Measurements from ENCODE around the gene PPIH.
A peak's percentile ranks its signal among the peaks of the same experiment; 100 is the strongest.
"Not testable (repeated sequence)": the region's sequence is repeated elsewhere in the genome, so short reads cannot be mapped to it uniquely, and the experiment has no call there.

Gene PPIH

DNA sequence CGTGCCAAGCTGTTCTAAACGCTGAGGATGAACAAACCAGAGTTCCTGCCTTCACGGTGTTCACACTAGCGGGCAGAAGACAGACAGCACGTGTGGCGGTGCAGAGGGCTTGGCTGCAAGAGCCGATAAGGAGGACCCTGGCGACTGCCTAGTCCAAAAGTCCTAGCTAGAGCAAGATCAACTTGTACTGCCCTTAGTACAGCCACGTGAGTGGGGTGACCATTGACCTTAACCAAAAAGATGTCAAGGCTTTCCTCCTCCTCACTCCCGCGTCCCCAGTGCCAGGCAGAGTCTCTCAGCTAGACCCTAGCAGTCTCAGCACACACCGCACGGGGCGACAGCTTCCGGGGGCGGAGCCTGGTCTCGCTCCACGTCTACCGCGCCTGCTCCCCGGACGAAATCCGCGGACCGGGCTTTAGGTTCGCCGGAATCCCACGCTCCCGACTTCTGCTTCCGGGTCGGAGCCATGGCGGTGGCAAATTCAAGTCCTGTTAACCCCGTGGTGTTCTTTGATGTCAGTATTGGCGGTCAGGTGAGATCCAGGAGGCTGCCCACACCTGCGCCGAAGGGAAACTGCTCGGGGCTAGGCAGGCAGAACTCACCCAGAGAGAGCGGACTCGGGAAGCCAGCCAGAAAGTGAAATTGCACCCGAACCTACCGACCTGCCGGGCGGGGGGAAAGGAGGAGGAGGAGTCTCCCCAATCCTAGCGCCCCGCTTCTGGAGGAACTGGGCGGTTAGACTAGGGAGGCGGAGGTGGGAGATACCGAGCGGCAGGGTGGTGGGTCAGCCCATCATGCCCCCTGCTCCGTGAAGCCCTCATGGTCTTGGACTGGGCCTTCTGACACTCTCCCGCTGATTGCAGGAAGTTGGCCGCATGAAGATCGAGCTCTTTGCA is at the start of gene PPIH:
PPIH (plus strand) TSS at position 443 of the 896 bp plus-strand sequence; CDS start at position 467, 24 bp downstream.
- TF ChIP-seq GATA1 (IDR thresholded peaks at IDR 0.05; ENCODE audit: low read depth, low read length) (no peak), POLR2A (IDR thresholded peaks at IDR 0.05; ENCODE audit: low read length) (peak; percentile 89)
- DNase-seq: peak; percentile 93 to 94

DNA sequence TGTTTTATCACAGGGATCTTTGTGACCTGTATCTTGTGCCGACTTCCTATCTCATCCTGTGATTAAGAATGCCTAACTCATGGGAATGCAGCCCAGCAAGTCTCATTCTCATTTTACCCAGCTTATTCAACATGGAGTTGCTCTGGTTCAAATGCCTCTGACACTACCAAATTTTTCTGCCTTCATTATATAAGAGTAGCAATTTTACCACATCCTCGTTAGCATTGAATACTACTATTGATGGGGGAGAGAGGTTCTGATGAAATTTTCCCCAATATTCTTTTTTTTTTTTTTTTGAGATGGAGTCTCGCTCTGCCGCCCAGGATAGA is 44.5 kb upstream of the PPIH start:
- TF ChIP-seq POLR2A (IDR thresholded peaks at IDR 0.05; ENCODE audit: low read length) (no peak), GATA1 (IDR thresholded peaks at IDR 0.05; ENCODE audit: low read depth, low read length) (no peak)
- DNase-seq: no peak

DNA sequence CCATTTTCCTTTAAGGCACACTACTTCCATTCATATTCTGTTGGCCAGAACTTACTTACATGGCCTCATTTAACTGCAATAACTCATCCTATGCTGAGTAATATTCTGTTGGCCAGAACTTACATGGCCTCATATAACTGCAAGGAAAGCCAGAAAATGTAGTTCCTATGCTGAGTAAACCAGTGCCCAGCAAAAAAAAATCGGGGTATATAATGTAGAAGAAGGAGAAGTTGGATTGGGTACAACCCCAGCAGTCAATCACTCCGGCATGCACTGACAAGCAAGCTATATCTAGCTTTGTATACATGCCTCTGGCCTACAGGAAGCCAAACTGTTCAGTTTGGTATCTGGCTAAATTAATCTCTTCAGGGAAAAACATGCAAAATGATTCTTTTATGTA is 39.4 kb upstream of the PPIH start:
- TF ChIP-seq POLR2A (IDR thresholded peaks at IDR 0.05; ENCODE audit: low read length) (no peak), GATA1 (IDR thresholded peaks at IDR 0.05; ENCODE audit: low read depth, low read length) (no peak)

DNA sequence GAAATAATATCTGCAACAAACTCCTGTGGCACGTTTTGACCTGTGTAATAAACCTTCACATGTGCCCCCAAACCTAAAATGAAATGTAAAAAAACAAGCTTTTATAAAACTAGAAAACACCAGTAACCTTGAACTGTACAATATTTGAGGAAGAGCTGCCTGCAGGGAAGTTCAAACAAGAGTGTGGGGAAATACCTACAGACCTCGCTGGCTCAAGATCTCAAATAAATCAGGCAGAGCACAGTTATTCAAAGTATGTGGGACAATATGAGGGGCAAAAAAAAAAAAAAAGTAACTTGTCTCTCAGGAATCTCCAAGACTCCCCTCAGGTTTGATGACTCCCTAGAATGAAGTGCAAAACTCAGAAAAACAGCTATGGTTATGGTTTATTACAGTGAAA is 37.9 kb upstream of the PPIH start:
- TF ChIP-seq GATA1 (IDR thresholded peaks at IDR 0.05; ENCODE audit: low read depth, low read length) (no peak), POLR2A (IDR thresholded peaks at IDR 0.05; ENCODE audit: low read length) (no peak)
- no peak for DNase-seq

More for the DNA sequence above, 39.4 kb upstream of the PPIH start:
- no peak for DNase-seq

DNA sequence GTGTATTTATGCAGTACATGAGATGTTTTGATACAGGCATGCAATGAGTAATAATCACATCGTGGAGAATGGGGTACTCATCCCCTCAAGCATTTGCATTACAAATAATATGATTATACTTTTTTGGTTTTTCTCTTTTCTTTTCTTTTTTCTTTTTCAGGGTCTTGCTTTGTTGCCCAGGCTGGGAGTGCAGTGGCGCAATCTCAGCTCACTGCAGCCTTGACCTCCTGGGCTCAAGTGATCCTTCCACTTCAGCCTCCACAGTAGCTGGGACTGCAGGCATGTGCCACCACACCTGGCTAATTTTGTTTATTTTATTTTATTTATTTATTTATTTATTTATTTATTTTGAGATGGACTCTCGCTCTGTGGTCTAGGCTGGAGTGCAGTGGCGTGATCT is 37.0 kb upstream of the PPIH start:
- DNase-seq: not testable (repeated sequence)

DNA sequence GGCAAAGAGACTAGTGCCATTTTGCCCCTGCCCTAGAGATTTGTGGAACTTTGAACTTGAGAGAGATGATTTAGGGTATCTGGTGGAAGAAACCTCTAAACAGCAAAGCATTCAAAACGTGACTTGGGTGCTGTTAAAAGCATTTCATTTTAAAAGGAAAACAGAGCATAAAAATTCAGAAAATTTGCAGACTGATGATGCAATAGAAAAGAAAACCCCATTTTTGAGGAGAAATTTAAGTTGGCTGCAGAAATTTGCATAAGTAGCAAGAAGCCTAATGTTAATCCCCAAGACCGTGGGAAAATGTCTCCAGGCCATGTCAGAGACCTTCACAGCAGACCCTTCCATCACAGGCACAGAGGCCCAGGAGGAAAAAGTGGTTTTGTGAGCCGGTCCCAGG is 31.0 kb upstream of the PPIH start:
- DNase-seq: not testable (repeated sequence)

DNA sequence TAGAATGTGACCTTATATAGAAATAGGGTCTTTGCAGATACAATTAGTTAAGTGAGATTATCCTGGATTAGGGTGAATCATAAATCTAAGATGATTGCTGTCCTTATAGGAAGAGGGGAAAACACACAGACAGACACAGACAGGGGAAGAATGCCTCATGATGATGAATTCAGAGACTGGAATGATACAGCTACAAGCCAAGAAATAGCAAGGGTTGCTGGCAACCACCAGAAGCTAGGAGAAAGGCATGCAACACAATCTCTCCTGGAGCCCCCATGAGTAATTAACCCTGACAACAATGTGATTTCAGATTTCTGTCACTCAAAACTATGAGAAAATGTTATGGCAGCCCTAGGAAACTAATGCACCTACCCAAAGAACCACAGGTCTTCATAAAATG is 19.1 kb upstream of the PPIH start:
- no peak for DNase-seq
- TF ChIP-seq GATA1 (IDR thresholded peaks at IDR 0.05; ENCODE audit: low read depth, low read length): no peak

DNA sequence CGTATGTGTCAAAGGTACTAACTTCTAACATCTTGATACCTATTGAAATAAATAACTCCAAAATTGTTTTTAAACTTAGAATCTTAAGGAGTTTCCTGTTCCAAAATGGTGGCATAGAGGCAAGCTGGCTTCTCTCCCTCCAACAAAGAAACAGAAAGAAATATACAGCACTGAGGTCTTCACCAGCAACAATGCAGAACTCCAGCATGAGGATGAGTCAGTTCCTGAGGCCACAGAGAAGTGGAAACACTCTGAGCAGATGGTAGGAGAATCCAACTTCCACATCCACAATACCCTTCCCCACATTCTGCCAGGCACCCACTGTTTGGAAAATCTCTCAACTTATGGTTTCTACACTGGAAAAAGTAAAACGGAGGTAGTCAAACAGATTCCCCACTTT is 12.2 kb upstream of the PPIH start:
- TF ChIP-seq POLR2A (IDR thresholded peaks at IDR 0.05; ENCODE audit: low read length): no peak
- TF ChIP-seq GATA1 (IDR thresholded peaks at IDR 0.05; ENCODE audit: low read depth, low read length): no peak
- no peak for DNase-seq

DNA sequence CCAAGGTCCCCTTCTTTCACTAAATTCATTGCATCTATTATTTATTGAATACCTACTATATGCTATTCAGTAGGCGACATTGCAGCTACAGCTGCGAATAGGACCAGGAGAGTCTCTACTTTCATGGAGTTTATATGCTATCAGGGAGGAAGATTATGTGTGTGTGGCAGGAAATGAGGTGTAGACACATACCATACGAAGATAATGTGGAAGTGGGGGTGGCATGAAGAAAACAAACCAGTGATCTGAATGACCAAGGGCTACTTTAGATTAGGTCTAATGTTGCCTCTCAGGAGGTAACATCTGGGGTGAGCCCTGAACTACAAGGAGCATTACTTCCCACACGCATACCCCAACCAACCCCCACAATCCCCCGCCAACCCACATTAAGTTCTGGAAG is 1.0 kb upstream of the PPIH start:
- DNase-seq: no peak

DNA sequence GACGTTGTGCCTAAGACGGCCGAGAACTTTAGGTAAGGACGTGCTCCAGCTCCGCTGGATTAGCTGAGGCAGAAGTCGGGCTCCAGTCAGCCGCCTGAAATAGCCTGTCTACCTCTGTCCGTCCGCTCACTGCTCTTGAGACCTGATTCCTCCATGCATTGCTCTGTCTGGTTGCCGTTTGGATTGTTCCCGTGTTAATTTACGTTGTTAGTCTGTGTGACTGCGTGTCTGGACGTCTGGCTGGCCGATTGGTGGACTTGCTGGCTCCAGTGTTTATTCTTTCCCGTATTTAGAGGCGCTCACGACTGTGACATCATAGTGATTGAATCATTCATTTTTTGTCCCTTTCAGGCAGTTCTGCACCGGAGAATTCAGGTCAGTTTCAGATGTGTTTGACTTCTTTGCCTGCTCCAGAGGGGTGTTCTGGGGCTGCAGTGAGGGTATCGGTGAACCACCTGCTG is 684 bp downstream of the PPIH start:
- no peak for TF ChIP-seq GATA1 (IDR thresholded peaks at IDR 0.05; ENCODE audit: low read depth, low read length)
- TF ChIP-seq POLR2A (IDR thresholded peaks at IDR 0.05; ENCODE audit: low read length): no peak

More for the DNA sequence above, 1.0 kb upstream of the PPIH start:
- no peak for TF ChIP-seq POLR2A (IDR thresholded peaks at IDR 0.05; ENCODE audit: low read length)
- no peak for TF ChIP-seq GATA1 (IDR thresholded peaks at IDR 0.05; ENCODE audit: low read depth, low read length)

DNA sequence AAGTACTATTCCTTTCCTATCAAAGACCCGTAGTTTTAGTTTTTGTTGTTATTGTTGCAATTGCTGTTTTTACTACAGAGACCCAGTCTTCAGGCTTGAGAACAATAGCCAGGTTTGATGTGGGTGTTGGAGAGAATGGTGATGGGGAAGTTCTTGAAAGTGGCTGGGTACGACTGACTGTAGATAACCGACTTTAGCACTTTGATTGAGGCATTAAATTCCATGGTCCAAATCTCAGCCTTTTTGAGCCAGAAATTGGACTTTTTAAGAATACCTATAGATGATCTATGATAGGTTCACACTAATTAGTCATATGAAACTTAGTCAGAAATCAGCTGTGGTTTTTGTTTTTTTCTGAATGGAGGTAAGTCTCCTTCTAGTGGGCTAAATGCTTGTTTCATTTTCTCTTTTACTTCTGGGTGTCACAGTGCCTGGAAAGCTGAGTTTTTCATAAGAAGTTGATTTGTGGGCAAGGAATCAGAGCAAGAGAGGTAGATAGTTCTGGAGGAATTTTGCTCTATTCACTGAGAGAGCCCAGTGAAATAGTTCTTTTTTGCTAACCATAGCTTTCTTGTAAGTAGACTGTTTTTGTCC is 2.8 kb downstream of the PPIH start:
- no peak for DNase-seq

More for the DNA sequence above, 684 bp downstream of the PPIH start:
- DNase-seq: peak in 1 of 2 experiments; percentile 67

DNA sequence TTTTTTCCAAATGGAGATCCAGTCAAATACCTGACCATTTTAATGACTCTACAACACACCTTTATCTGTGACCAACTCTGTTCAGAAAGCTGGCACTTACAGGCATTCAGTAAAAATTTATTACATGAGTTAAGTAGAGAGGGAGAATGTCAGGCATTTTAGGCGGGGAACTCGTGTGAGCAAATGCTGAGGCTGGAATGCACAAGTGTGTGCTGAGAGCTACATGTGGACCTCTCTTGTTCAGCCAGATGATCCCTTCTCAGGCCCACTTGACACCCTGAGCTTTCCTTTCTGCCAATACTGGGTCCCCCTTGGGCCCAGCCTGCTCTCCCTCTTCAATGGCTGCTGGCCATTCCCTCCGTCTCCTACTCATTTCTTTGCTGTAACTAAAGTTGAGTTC is 11.7 kb downstream of the PPIH start:
- TF ChIP-seq POLR2A (IDR thresholded peaks at IDR 0.05; ENCODE audit: low read length): no peak
- no peak for TF ChIP-seq GATA1 (IDR thresholded peaks at IDR 0.05; ENCODE audit: low read depth, low read length)
- no peak for DNase-seq

More for the DNA sequence above, 2.8 kb downstream of the PPIH start:
- TF ChIP-seq GATA1 (IDR thresholded peaks at IDR 0.05; ENCODE audit: low read depth, low read length): no peak
- no peak for TF ChIP-seq POLR2A (IDR thresholded peaks at IDR 0.05; ENCODE audit: low read length)

DNA sequence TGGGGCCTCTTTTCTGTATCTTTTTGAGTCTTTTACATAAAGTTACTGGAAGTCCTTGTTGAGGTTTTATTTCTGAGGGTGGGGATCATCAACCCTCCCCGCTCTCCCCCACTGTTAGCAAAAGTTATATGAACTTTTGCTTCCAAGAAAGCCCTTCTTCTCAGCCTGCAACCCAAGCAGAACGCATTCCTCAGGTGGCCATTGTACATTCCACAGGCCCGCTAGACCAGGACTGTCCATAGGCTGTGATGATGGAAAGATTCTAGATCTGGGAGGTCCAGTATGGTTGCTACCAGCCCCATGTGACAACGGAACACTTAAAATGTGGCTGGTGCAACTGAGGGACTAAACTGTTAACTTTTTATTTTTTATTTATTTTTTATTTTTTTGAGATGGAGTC is 12.2 kb downstream of the PPIH start:
- no peak for TF ChIP-seq POLR2A (IDR thresholded peaks at IDR 0.05; ENCODE audit: low read length)
- no peak for TF ChIP-seq GATA1 (IDR thresholded peaks at IDR 0.05; ENCODE audit: low read depth, low read length)
- DNase-seq: no peak

DNA sequence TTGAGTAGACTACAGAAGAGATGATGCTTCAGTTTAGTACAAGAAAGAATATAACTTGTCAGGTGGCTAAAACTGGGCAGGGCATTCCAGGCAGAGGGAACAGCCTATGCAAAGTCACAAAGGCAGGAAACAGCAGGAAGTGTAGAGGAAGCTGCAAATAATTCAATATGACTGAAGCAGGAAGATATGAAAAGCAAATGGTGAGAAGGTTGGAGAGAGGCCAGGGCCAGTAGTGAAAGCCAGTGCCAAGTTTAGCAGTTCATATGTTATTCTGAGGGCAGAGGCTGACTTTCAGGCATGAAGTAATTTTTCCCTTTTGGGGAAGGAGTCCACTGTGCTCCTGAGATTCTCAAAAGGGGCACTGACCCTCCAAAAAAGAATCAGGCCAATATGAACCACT is 16.0 kb downstream of the PPIH start:
- TF ChIP-seq POLR2A (IDR thresholded peaks at IDR 0.05; ENCODE audit: low read length): no peak
- TF ChIP-seq GATA1 (IDR thresholded peaks at IDR 0.05; ENCODE audit: low read depth, low read length): no peak
- DNase-seq: no peak

DNA sequence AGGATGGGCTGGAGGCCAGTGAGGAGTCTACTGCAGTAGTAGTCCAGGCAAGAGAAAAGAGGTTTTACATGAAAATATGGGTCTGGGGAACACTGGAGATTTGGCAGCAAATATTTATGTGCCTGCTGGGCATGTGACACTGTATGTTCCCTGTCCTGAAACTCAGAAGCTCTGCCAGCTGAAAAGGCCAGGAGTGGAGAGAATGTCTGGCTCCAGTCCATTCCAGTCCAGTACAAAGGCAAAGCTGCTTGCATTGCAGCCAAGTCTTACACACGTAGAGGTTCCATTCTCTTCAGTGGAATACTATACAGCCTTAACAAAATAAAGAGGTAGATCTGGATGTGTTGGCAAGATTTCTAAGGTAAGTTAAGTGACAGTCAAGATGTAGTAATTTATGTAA is 16.5 kb downstream of the PPIH start:
- no peak for DNase-seq
- no peak for TF ChIP-seq GATA1 (IDR thresholded peaks at IDR 0.05; ENCODE audit: low read depth, low read length)
- no peak for TF ChIP-seq POLR2A (IDR thresholded peaks at IDR 0.05; ENCODE audit: low read length)
